Stimulated activated CD4-positive, alpha-beta T cell treated with anti-CD3 and anti-CD28 coated beads, Interleukin-4, amount 100 ng/mL, for 1 hour (primary cell): ENCODE data around the gene SPSB3.
A peak's percentile ranks its signal among the peaks of the same experiment; 100 is the strongest.

ENCODE experiments used
- DNase-seq: peaks from one replicate; pipeline ENCODE4 v3.0.0-alpha.2; 2020

The SPSB3 gene

GRCh38 chr16:1773703-1774447, 8.5 kb downstream of the SPSB3 start:
- no peak for DNase-seq

GRCh38 chr16:1772908-1773702, 9.3 kb downstream of the SPSB3 start, which contains the start of gene MRPS34:
Gene MRPS34 (minus strand): TSS chr16:1773134. CDS start chr16:1773119, 15 bp downstream.
- DNase-seq, result peak; percentile 81

GRCh38 chr16:1772362-1772907, 9.9 kb downstream of the SPSB3 start, which contains the start of gene EME2:
Gene EME2 (plus strand): TSS chr16:1772810. CDS start chr16:1773228, 418 bp downstream.
- peak; percentile 57 for DNase-seq

GRCh38 chr16:1771864-1772361, 10.5 kb downstream of the SPSB3 start:
- DNase-seq, result no peak

- DNase-seq, result peak; percentile 82
Measured at GRCh38 chr16:1771188-1771863, 11.0 kb downstream of the SPSB3 start, which contains the start of gene NME3. Gene NME3 (minus strand): TSS chr16:1771543. CDS start chr16:1771534, 9 bp downstream.

GRCh38 chr16:1770328-1771187, 11.8 kb downstream of the SPSB3 start:
- peak; percentile 72 for DNase-seq

- DNase-seq, result no peak
Measured at GRCh38 chr16:1769402-1770300, 12.7 kb downstream of the SPSB3 start.

- DNase-seq, result no peak
Measured at GRCh38 chr16:1768767-1769401, 13.5 kb downstream of the SPSB3 start.

GRCh38 chr16:1768061-1768766, 14.2 kb downstream of the SPSB3 start:
- no peak for DNase-seq

GRCh38 chr16:1767116-1767994, 15.0 kb downstream of the SPSB3 start:
- no peak for DNase-seq

GRCh38 chr16:1766701-1767100, 15.7 kb downstream of the SPSB3 start:
- no peak for DNase-seq

GRCh38 chr16:1766231-1766630, 16.1 kb downstream of the SPSB3 start:
- DNase-seq, result no peak

- DNase-seq, result no peak
Measured at GRCh38 chr16:1765826-1766225, 16.5 kb downstream of the SPSB3 start.

GRCh38 chr16:1764971-1765370, 17.4 kb downstream of the SPSB3 start:
- no peak for DNase-seq

GRCh38 chr16:1763521-1764511, 18.6 kb downstream of the SPSB3 start:
- DNase-seq, result no peak

GRCh38 chr16:1762879-1763520, 19.4 kb downstream of the SPSB3 start:
- DNase-seq, result no peak
